H1 (cell line): ENCODE results near the gene TUT7. TPM values are rescaled to one million over a fixed set of nuclear protein-coding genes. Genes with fewer than 3 reads are reported as not detected.

ENCODE experiments used
- CTCF ChIA-PET: fragments of 300-600 bp; sonication (Branson Sonifier 250); formaldehyde crosslinking; loops from one replicate; lab custom pipeline; 2021; ENCODE audit not compliant: partially characterized antibody; lab: Charles Lee
- POLR2A ChIA-PET: fragments of 300-600 bp; sonication (Branson Sonifier 250); formaldehyde crosslinking; loops from one replicate; lab custom pipeline; 2021; ENCODE audit warnings: inconsistent platforms; ENCODE audit not compliant: partially characterized antibody; lab: Charles Lee
- DNase-seq, 2 experiments: peaks; one replicate each; pipeline versions ENCODE4 v3.0.0 to v3.0.0-alpha.2; 2010 to 2022; ENCODE audit warnings: low spot score in 2 of 2, low read depth in 1 of 2, mixed read lengths in 1 of 2
- FAIRE-seq: peaks from 2 replicates; lab custom pipeline; 2011; peaks lifted over from hg19 to GRCh38; lab: Jason Lieb, UNC
- H2AFZ ChIP-seq: 2 replicates; pipeline ENCODE4 v1.8.1; 2012; ENCODE audit warnings: low read length, inconsistent platforms
- H2AK5ac ChIP-seq: 2 replicates; pipeline ENCODE4 v1.6.1; 2013; ENCODE audit warnings: low read depth, low read length
- H2BK120ac ChIP-seq: replicated peaks from 2 replicates; pipeline ENCODE3; 2013; ENCODE audit warnings: low read depth, low read length, inconsistent platforms
- H2BK12ac ChIP-seq: 2 replicates; pipeline ENCODE4 v1.6.1; 2013; ENCODE audit warnings: low read depth, low read length
- H2BK15ac ChIP-seq: 2 replicates; pipeline ENCODE4 v1.6.1; 2013; ENCODE audit warnings: low read length
- H2BK20ac ChIP-seq: 2 replicates; pipeline ENCODE4 v1.6.1; 2013; ENCODE audit warnings: low read length
- H2BK5ac ChIP-seq: 2 replicates; pipeline ENCODE4 v1.6.1; 2013; ENCODE audit warnings: low read depth, low read length
- H3K14ac ChIP-seq: 2 replicates; pipeline ENCODE4 v1.6.1; 2013; ENCODE audit warnings: inconsistent platforms; ENCODE audit not compliant: insufficient read length
- H3K18ac ChIP-seq: 2 replicates; pipeline ENCODE4 v1.6.1; 2013; ENCODE audit warnings: low read length; ENCODE audit errors: extremely low read depth
- H3K23ac ChIP-seq: 2 replicates; pipeline ENCODE4 v1.6.1; 2013; ENCODE audit warnings: inconsistent platforms; ENCODE audit not compliant: insufficient read length
- H3K23me2 ChIP-seq: 2 replicates; pipeline ENCODE4 v1.6.1; 2013; ENCODE audit warnings: low read depth, low read length
- H3K27ac ChIP-seq: 2 replicates; pipeline ENCODE4 v1.6.1; 2011; ENCODE audit warnings: low read depth, low read length, inconsistent platforms
- H3K27me3 ChIP-seq, 4 experiments: replicated peaks in 1 of 4; 1 replicate in 1 of 4; 2 replicates in 3 of 4; pipeline versions ENCODE4 v1.6.1 to v1.8.1; 2011 to 2013; ENCODE audit warnings: low read length in 3 of 4, mild to moderate bottlenecking in 3 of 4, inconsistent platforms in 2 of 4, mixed read lengths in 2 of 4, moderate library complexity in 1 of 4; ENCODE audit not compliant: control insufficient read depth in 3 of 4, insufficient read depth in 3 of 4; ENCODE audit errors: extremely low read depth in 1 of 4
- H3K36me3 ChIP-seq, 4 experiments: 2 replicates each; pipeline versions ENCODE4 v1.6.1 to v1.8.1; 2011 to 2013; ENCODE audit warnings: mild to moderate bottlenecking in 4 of 4, low read length in 3 of 4, moderate library complexity in 2 of 4, control low read depth in 1 of 4, inconsistent platforms in 1 of 4; ENCODE audit not compliant: insufficient read depth in 4 of 4, control insufficient read depth in 2 of 4
- H3K4ac ChIP-seq: replicated peaks from 2 replicates; pipeline ENCODE3; 2013; ENCODE audit warnings: low read length, low read depth, mixed read lengths, inconsistent platforms; ENCODE audit not compliant: insufficient read length
- H3K4me1 ChIP-seq, 4 experiments: replicated peaks in 1 of 4; 1 replicate in 1 of 4; 2 replicates in 3 of 4; pipeline versions ENCODE4 v1.6.1 to v1.8.1; 2011 to 2013; ENCODE audit warnings: low read length in 3 of 4, inconsistent platforms in 2 of 4, mixed read lengths in 1 of 4; ENCODE audit not compliant: insufficient read depth in 4 of 4, control insufficient read depth in 3 of 4
- H3K4me2 ChIP-seq, 2 experiments: 2 replicates each; pipeline versions ENCODE4 v1.6.1 to v1.8.1; 2011 to 2013; ENCODE audit warnings: low read depth in 2 of 2, low read length in 2 of 2, control low read depth in 1 of 2, inconsistent platforms in 1 of 2, mild to moderate bottlenecking in 1 of 2; ENCODE audit not compliant: insufficient read depth in 1 of 2
- H3K4me3 ChIP-seq, 4 experiments: fragments of 200-600, 300-600 bp in 1 of 4; sonication (generic), shearing (Covaris generic), sonication (Bioruptor Twin) in 1 of 4; 2 replicates each; pipeline versions ENCODE4 v1.5.1 to v1.8.1; 2011 to 2016; ENCODE audit warnings: low read length in 4 of 4, low read depth in 3 of 4, control low read depth in 2 of 4, inconsistent platforms in 2 of 4, mild to moderate bottlenecking in 2 of 4, mixed read lengths in 1 of 4, moderate library complexity in 1 of 4; ENCODE audit not compliant: insufficient read depth in 2 of 4; ENCODE audit errors: extremely low read depth in 1 of 4
- H3K56ac ChIP-seq: replicated peaks from 2 replicates; pipeline ENCODE3; 2013; ENCODE audit warnings: low read depth, mild to moderate bottlenecking, mixed read lengths, low read length, inconsistent platforms; ENCODE audit not compliant: insufficient read length
- H3K79me1 ChIP-seq: 2 replicates; pipeline ENCODE4 v1.6.1; 2013; ENCODE audit warnings: low read depth, low read length, control low read depth
- H3K79me2 ChIP-seq, 2 experiments: 2 replicates each; pipeline versions ENCODE4 v1.6.1 to v1.8.1; 2012 to 2013; ENCODE audit warnings: low read length in 2 of 2, mild to moderate bottlenecking in 2 of 2, inconsistent platforms in 1 of 2; ENCODE audit not compliant: insufficient read depth in 2 of 2, control insufficient read depth in 1 of 2
- H3K9ac ChIP-seq, 4 experiments: replicated peaks in 1 of 4; 1 replicate in 1 of 4; 2 replicates in 3 of 4; pipeline versions ENCODE4 v1.6.1 to v1.8.1; 2011 to 2013; ENCODE audit warnings: low read depth in 3 of 4, low read length in 3 of 4, control low read depth in 2 of 4, mild to moderate bottlenecking in 2 of 4, moderate library complexity in 2 of 4, inconsistent platforms in 1 of 4; ENCODE audit errors: extremely low read depth in 1 of 4
- H3K9me3 ChIP-seq, 2 experiments: 2 replicates each; pipeline versions ENCODE4 v1.6.1 to v1.8.1; 2012 to 2013; ENCODE audit warnings: mild to moderate bottlenecking in 2 of 2, moderate library complexity in 2 of 2, control low read depth in 1 of 2, inconsistent platforms in 1 of 2, low read depth in 1 of 2, low read length in 1 of 2, mixed read lengths in 1 of 2; ENCODE audit not compliant: insufficient read depth in 2 of 2
- H4K20me1 ChIP-seq, 2 experiments: replicated peaks in 1 of 2; 2 replicates each; pipeline versions ENCODE3 to v1.8.1; 2011 to 2013; ENCODE audit warnings: inconsistent platforms in 2 of 2, low read length in 2 of 2, mild to moderate bottlenecking in 1 of 2; ENCODE audit not compliant: insufficient read depth in 2 of 2, control insufficient read depth in 1 of 2
- H4K5ac ChIP-seq: 2 replicates; pipeline ENCODE4 v1.6.1; 2013; ENCODE audit warnings: low read length, low read depth, mixed read lengths, inconsistent platforms; ENCODE audit not compliant: insufficient read length
- H4K8ac ChIP-seq: 2 replicates; pipeline ENCODE4 v1.8.0; 2013; ENCODE audit warnings: mild to moderate bottlenecking, moderate library complexity, low read length, inconsistent platforms; ENCODE audit not compliant: insufficient read depth; ENCODE audit errors: extremely low read depth
- H4K91ac ChIP-seq: replicated peaks from 2 replicates; pipeline ENCODE3; 2013; ENCODE audit warnings: low read length, mixed read lengths, inconsistent platforms; ENCODE audit not compliant: insufficient read length
- ASH2L ChIP-seq: fragments of 200-600, 300-600 bp; sonication (generic); IDR thresholded peaks from one replicate; pipeline ENCODE4 v1.7.1; 2017; ENCODE audit warnings: low read length
- HDAC2 ChIP-seq, 2 experiments: fragments of 300-600 bp in 1 of 2; sonication (generic) in 1 of 2; IDR thresholded peaks; 2 replicates each; pipeline ENCODE4 v1.6.1; 2011 to 2012; ENCODE audit warnings: low read depth in 2 of 2, low read length in 2 of 2, mild to moderate bottlenecking in 2 of 2, moderate library complexity in 2 of 2, borderline replicate concordance in 1 of 2, inconsistent platforms in 1 of 2
- JUN ChIP-seq: IDR thresholded peaks from 2 replicates; pipeline ENCODE4 v1.6.1; 2011; ENCODE audit warnings: low read depth, mild to moderate bottlenecking, improper control_type of control experiment, low read length
- KDM1A ChIP-seq: fragments of 200-600, 300-600 bp; sonication (generic); IDR thresholded peaks from 2 replicates; pipeline ENCODE4 v1.7.1; 2016; ENCODE audit warnings: mild to moderate bottlenecking, low read length, borderline replicate concordance
- KDM5A ChIP-seq: fragments of 200-600 bp; IDR thresholded peaks from 2 replicates; pipeline ENCODE4 v1.7.1; 2012; ENCODE audit warnings: mild to moderate bottlenecking, low read length, inconsistent platforms, mixed read lengths
- RFX5 ChIP-seq: IDR thresholded peaks from 2 replicates; pipeline ENCODE4 v1.6.1; 2011; ENCODE audit warnings: low read depth, low read length, improper control_type of control experiment, borderline replicate concordance
- SAP30 ChIP-seq: fragments of 300-600 bp; sonication (generic); IDR thresholded peaks from 2 replicates; pipeline ENCODE4 v1.7.1; 2012; ENCODE audit warnings: low read length, moderate library complexity, mild to moderate bottlenecking, inconsistent platforms; ENCODE audit not compliant: insufficient read depth, insufficient replicate concordance
- SIN3A ChIP-seq, 2 experiments: IDR thresholded peaks in 1 of 2; conservative IDR thresholded peaks in 1 of 2; 2 replicates each; pipeline ENCODE4 v1.6.1; 2011 to 2012; ENCODE audit warnings: low read length in 2 of 2, improper control_type of control experiment in 1 of 2, low read depth in 1 of 2, mild to moderate bottlenecking in 1 of 2
- SP2 ChIP-seq: IDR thresholded peaks from 2 replicates; pipeline ENCODE4 v1.6.1; 2012; ENCODE audit warnings: mild to moderate bottlenecking, low read length, inconsistent platforms
- SP4 ChIP-seq: IDR thresholded peaks from 2 replicates; pipeline ENCODE4 v1.6.1; 2012; ENCODE audit warnings: low read length, inconsistent platforms
- TAF1 ChIP-seq: IDR thresholded peaks from 2 replicates; pipeline ENCODE4 v1.6.1; 2011; ENCODE audit warnings: mild to moderate bottlenecking, low read depth, low read length
- TAF7 ChIP-seq: optimal IDR thresholded peaks from 2 replicates; pipeline ENCODE3; 2011; ENCODE audit warnings: low read depth, mild to moderate bottlenecking, inconsistent platforms, low read length, moderate library complexity, borderline replicate concordance
- TBP ChIP-seq: IDR thresholded peaks from 2 replicates; pipeline ENCODE4 v1.6.1; 2011; ENCODE audit warnings: low read depth, low read length, improper control_type of control experiment
- WGBS, 2 experiments: shearing (Covaris generic) in 1 of 2; methylation state at CpG; one replicate each; pipeline versions ENCODE4 v1.1.6 to v1.1.7; 2013 to 2015; ENCODE audit warnings: low lambda C conversion rate in 2 of 2, mixed read lengths in 2 of 2, inconsistent platforms in 1 of 2, low coverage in 1 of 2, missing lambda C conversion rate in 1 of 2; ENCODE audit not compliant: insufficient replicate concordance in 2 of 2, insufficient coverage in 1 of 2, insufficient read length in 1 of 2; ENCODE audit errors: extremely low coverage in 1 of 2, missing lambda C conversion rate in 1 of 2; 5-methylcytosine and 5-hydroxymethylcytosine counted together
- polyA plus RNA-seq, 7 experiments: library from polyadenylated mRNA; depleted of rRNA in 3 of 7; stranded (reverse) in 5 of 7; unstranded in 2 of 7; fragments of >200 nt in 5 of 7; fragments of 200-250 nt in 2 of 7; gene quantifications; 1 replicate in 5 of 7; 2 replicates in 1 of 7; 4 replicates in 1 of 7; pipeline versions ENCODE4 v1.2.1 to v1.2.3, GENCODE V29; 2011 to 2013; ENCODE audit warnings: missing spikeins in 2 of 7, mixed read lengths in 2 of 7
- total RNA-seq: library from RNA; stranded (reverse); fragmentation: NEBNext Ultra II Directional; extraction: Animal tissue kit (Norgen Biotek cat#: 25700); gene quantifications from 2 replicates; pipeline ENCODE4 v1.2.1, GENCODE V29; 2021
- TF ChIP-seq, protein P1 (sequence below): IDR thresholded peaks from 2 replicates; pipeline ENCODE4 v1.6.1; 2012; ENCODE audit warnings: inconsistent platforms

The TUT7 gene
- total and polyA plus RNA-seq, 2 of the 8 experiments (the other 6 are each of a cell fraction or from before 2014, with no cell fraction given), result 4.8 to 19.3 TPM

DNA sequence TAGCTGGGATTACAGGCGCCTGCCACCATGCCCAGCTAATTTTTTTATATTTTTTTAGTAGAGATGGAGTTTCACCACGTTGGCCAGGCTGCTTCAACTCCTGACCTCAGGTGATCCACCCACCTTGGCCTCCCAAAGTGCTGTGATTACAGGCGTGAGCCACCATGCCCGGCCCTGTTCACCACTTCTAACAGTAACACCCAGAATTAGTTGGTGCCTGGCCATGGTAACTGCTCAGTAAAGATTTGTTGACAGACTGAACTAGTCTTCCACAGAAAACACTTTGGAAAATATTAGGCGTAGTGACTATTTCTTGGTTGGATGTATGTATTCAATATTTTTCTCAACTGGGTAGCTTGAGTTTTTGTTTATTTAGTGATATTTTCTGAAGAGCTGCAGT, 24.0 kb downstream of the TUT7 start:
- no peaks in the 10 kb centered on the region for H3K79me1 ChIP-seq
- no peak overlapping the region for H2BK120ac ChIP-seq
- H3K56ac ChIP-seq, result no peak overlapping the region
- H3K18ac ChIP-seq, result no peak overlapping the region
- no peaks in the 10 kb centered on the region for H3K9me3 ChIP-seq
- no peak overlapping the region for H2BK5ac ChIP-seq
- H2BK15ac ChIP-seq, result no peak overlapping the region
- no peak overlapping the region for H4K91ac ChIP-seq
- no peak overlapping the region for H4K5ac ChIP-seq
- H3K79me2 ChIP-seq, result no peaks in the 10 kb centered on the region
- no peak for DNase-seq
- H3K14ac ChIP-seq, result no peak overlapping the region
- H3K23ac ChIP-seq, result no peak overlapping the region
- H3K23me2 ChIP-seq, result no peaks in the 10 kb centered on the region
- H3K36me3 ChIP-seq, result peaks cover 4 to 28% (median 18%) of the 10 kb centered on the region in 4 experiments
- TF ChIP-seq JUN (no peak), ASH2L (no peak), SP4 (no peak), SP2 (no peak), SAP30 (no peak), TAF1 (no peak), SIN3A (conservative IDR thresholded peaks at IDR 0.05 in 1 of 2, IDR thresholded peaks at IDR 0.05 in 1 of 2; ENCODE audit: low read depth in 1 of 2, low read length in 2 of 2) (no peak), RFX5 (no peak), HDAC2 (IDR thresholded peaks at IDR 0.05; ENCODE audit: borderline replicate concordance in 1 of 2, low read depth in 2 of 2, low read length in 2 of 2) (no peak), KDM5A (no peak), KDM1A (no peak), TAF7 (no peak), TBP (no peak)
- TF ChIP-seq, protein P1, sequence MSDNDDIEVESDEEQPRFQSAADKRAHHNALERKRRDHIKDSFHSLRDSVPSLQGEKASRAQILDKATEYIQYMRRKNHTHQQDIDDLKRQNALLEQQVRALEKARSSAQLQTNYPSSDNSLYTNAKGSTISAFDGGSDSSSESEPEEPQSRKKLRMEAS, result no peak
- H3K9ac ChIP-seq, result no peak overlapping the region
- no peak overlapping the region for H3K4me2 ChIP-seq
- no peak for FAIRE-seq
- WGBS, 2 experiments, result 92% methylated on average over 5 of the region's 5 CpGs; no CpG with 5 or more reads in 1 of the 2 experiments
- H3K4ac ChIP-seq, result no peak overlapping the region
- no peak overlapping the region for H2BK12ac ChIP-seq
- ChIA-PET CTCF (interaction anchor here (0.7 to 1.0 kb wide), 2 partner anchors 10 to 72 kb away, joined by 3 read pairs; no protein-coding TSS in a partner anchor), POLR2A (interaction anchor here (0.6 kb wide), 1 partner anchor 69 kb away, joined by 3 read pairs; no protein-coding TSS in a partner anchor)
- H2AK5ac ChIP-seq, result no peak overlapping the region
- H3K27me3 ChIP-seq, result no peaks in the 10 kb centered on the region
- H2BK20ac ChIP-seq, result no peak overlapping the region
- H4K8ac ChIP-seq, result no peak overlapping the region
- peaks cover 2 to 4% of the 10 kb centered on the region in 2 experiments for H4K20me1 ChIP-seq
- no peak overlapping the region for H3K4me3 ChIP-seq
- H3K4me1 ChIP-seq, result peaks cover 0 to 7% (median 1%) of the 10 kb centered on the region in 4 experiments; a peak in 2 of 7 replicates
- H3K27ac ChIP-seq, result no peak overlapping the region
- H2AFZ ChIP-seq, result no peak overlapping the region
